Right cardiac atrium (tissue), 5 donors: ENCODE results near the gene EBF4. TPM values are rescaled to one million over a fixed set of nuclear protein-coding genes. Genes with fewer than 3 reads are reported as not detected.
A peak's percentile ranks its signal among the peaks of the same experiment; 100 is the strongest.
"Not testable (repeated sequence)": the region's sequence is repeated elsewhere in the genome, so short reads cannot be mapped to it uniquely, and the experiment has no call there.

Source experiments
- ATAC-seq, 2 donors: fragments of 200-7000 bp; cut with Tn5 transposase; one replicate each; pipeline versions ENCODE4 v1.8.0 to v1.9.1; 2020; ENCODE audit warnings: moderate library complexity in 2 of 2, mild to moderate bottlenecking in 1 of 2
- DNase-seq, 3 donors: peaks; one replicate each; pipeline ENCODE4 v3.0.0-alpha.2; 2020
- H3K27ac ChIP-seq: one replicate; pipeline ENCODE4 v1.5.1; 2013; ENCODE audit warnings: mild to moderate bottlenecking, low read length, control low read depth, moderate library complexity
- H3K27me3 ChIP-seq: one replicate; pipeline ENCODE4 v1.6.1; 2013; ENCODE audit not compliant: control insufficient read depth, insufficient read depth
- H3K4me1 ChIP-seq: one replicate; pipeline ENCODE4 v1.6.1; 2013; ENCODE audit warnings: low read length; ENCODE audit not compliant: control insufficient read depth, insufficient read depth
- H3K4me3 ChIP-seq: one replicate; pipeline ENCODE4 v1.5.1; 2013; ENCODE audit warnings: low read length, control low read depth
- H3K9me3 ChIP-seq: one replicate; pipeline ENCODE4 v1.6.1; 2013; ENCODE audit warnings: low read length; ENCODE audit not compliant: control insufficient read depth
- WGBS: extraction: QIAGEN DNeasy Blood & Tissue Kit; methylation state at CpG from one replicate; pipeline ENCODE4 v1.1.7; 2013; 5-methylcytosine and 5-hydroxymethylcytosine counted together
- intact Hi-C, 4 donors: fragments of 100-400 bp; cut with DNase I; formaldehyde crosslinking; loops; one replicate each; pipeline versions ENCODE4 v1.11.0 to v1.14.0; 2022 to 2023
- polyA plus RNA-seq: library from polyadenylated mRNA; stranded (reverse); fragments of 200-250 nt; gene quantifications from one replicate; pipeline ENCODE4 v1.2.3, GENCODE V29; 2013
- total RNA-seq, 4 donors: library from RNA; stranded (reverse); fragmentation: NEBNext Ultra II Directional; extraction: Animal tissue kit (Norgen Biotek cat#: 25700); gene quantifications; one replicate each; pipeline ENCODE4 v1.2.1, GENCODE V29; 2021
- donor health status: healthy with polysubstance abuse.
- donor health status: DM: no; HTN: yes; CAD: no.
- donor health status: DM: no; HTN: no; CAD: no.
- donor health status: DM: no; HTN: yes; CAD: no; lungs with severe emphysema.
- donor health status: DM: yes; HTN: yes; CAD: no.

EBF4 gene
- total and polyA plus RNA-seq, 5 donors = 4.8 to 13.5 (median 10.0) TPM

DNA sequence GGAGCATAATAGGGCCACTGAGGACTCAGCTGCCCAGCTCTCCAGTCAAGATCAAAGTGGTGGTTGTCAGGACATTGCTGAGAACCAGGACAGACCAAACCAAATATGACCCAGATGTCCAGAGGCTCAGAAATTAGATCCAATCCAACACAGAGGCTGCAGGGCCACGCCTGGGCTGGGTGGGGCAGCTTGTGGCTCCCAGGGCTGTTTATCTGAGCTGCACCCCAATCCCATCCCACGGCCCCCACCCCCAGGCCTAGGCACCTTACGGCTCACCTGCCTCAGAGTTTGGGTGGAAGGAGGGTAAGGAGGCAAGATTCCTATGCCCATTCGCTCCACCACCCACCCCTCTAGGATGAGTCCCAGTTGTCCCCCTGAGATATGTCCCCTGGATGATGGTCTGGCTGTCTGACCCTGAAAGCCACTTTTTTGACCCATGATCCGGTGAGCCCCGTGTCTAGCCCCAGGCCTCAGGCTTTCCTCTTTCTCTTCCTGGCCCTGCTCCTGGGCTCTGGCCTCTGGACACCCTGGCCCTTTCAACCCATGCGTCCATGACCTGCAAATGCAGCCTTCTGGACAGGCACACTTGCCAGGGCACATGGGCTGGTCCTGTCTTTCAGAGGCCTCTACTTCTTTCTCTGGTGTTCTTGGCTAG, 67.8 kb downstream of the EBF4 start:
- ATAC-seq (no peak), DNase-seq (no peak)
- no peak overlapping the region for H3K4me3 ChIP-seq
- no peaks in the 10 kb centered on the region for H3K9me3 ChIP-seq
- WGBS = 81% methylated on average over 7 of the region's 7 CpGs
- no peaks in the 10 kb centered on the region for H3K27me3 ChIP-seq
- no peak overlapping the region for H3K27ac ChIP-seq
- H3K4me1 ChIP-seq = no peaks in the 10 kb centered on the region
- intact Hi-C loops = no loop called here

DNA sequence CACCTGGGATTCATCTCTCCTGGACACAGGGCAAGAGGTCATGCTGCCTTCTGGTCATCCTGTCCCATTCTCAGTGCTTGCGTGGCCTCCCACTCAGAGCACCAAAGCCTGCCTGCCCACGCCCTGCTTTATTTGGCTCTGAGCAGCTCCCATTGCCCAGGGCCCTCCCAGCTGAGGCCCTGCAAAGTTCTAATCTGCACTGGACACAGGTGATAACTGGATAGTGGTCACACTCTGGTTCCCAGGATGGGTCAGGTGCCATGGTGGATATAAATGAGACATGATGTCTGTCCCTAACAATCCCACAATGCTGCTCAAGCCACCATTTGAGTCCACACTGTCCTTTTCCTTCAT, 68.3 kb downstream of the EBF4 start:
- Histone ChIP-seq H3K27ac (no peak overlapping the region), H3K9me3 (no peaks in the 10 kb centered on the region), H3K4me1 (no peaks in the 10 kb centered on the region), H3K27me3 (no peaks in the 10 kb centered on the region), H3K4me3 (no peak overlapping the region)
- WGBS = 98% methylated on average over 2 of the region's 2 CpGs
- DNase-seq (no peak), ATAC-seq (no peak)
- intact Hi-C loops = no loop called here

DNA sequence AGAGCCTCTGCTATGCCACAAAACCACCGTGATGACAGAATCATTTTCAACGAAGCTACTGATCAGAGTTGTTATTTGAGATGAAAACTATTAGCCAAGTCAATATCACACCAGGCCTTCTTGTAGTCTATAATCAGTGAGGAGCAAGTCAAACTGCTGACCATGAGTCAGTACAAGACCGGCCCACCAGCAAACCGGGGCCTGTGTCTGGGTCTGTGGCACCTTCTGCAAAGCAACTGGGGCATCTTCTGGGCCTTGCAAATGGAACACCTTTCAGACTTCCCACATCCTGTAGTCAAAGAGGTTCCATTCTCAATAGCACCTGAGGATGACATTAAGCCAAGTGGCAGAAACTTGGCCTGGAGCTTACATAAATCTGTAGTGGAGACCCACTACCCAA, 69.3 kb downstream of the EBF4 start:
- ATAC-seq = no peak

DNA sequence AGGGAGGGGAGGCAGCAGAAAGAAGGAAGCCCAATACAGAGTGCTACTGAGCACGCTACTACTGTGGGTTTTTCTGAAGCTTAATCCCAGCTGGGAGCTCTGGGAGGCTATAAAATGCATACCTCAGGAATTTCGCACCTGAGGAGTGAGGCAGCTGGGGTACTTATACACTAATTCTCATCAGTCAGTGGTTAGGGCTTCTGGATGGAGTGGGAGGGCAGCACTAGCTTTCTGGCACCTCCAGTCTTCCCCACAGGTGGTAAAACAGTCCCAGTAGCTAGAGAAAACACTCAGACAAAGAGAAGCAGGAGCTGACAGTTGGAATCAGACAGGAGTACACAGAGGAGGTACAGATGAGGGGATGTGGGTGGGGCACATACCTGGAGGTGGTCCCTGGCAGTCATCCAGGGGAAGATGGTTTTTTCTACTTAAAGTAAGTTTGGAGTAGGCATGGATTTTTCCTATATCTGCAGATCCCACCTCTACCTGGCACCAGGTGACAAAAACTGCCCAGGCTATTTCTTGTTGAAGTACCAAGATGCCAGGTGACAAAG, 70.1 kb downstream of the EBF4 start:
- WGBS = 36% methylated on average over 2 of the region's 2 CpGs
- intact Hi-C loops = no loop called here
- Histone ChIP-seq H3K27me3 (no peaks in the 10 kb centered on the region), H3K9me3 (no peaks in the 10 kb centered on the region), H3K27ac (no peak overlapping the region), H3K4me1 (no peaks in the 10 kb centered on the region), H3K4me3 (no peak overlapping the region)
- DNase-seq (no peak), ATAC-seq (no peak)

More for the DNA sequence above, 69.3 kb downstream of the EBF4 start:
- Histone ChIP-seq H3K27ac (no peak overlapping the region), H3K9me3 (no peaks in the 10 kb centered on the region), H3K27me3 (no peaks in the 10 kb centered on the region), H3K4me1 (no peaks in the 10 kb centered on the region), H3K4me3 (no peak overlapping the region)
- WGBS = 93% methylated on average over 4 of the region's 4 CpGs
- DNase-seq = no peak
- intact Hi-C loops = no loop called here

DNA sequence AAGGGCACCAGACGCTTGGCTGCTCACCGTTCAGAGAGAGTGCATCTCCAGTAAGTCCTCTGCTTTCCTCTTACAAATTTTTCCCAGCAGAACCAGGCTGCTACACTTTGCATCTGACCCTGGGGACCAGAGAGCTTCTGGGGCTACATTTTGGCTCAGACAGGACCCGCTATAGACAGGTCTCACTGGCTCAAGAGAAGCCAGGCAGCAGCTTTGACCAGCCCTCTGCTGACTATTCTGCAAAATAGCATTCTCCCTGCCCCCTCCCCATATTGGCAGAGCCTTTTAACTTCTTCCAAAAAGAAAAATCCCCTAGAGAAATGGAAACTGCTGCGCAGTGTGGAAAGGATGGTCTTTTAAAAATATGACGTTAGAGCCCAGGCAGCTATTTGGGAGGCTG, 70.6 kb downstream of the EBF4 start:
- intact Hi-C loops = no loop called here
- ATAC-seq = no peak
- no peaks in the 10 kb centered on the region for H3K27me3 ChIP-seq

DNA sequence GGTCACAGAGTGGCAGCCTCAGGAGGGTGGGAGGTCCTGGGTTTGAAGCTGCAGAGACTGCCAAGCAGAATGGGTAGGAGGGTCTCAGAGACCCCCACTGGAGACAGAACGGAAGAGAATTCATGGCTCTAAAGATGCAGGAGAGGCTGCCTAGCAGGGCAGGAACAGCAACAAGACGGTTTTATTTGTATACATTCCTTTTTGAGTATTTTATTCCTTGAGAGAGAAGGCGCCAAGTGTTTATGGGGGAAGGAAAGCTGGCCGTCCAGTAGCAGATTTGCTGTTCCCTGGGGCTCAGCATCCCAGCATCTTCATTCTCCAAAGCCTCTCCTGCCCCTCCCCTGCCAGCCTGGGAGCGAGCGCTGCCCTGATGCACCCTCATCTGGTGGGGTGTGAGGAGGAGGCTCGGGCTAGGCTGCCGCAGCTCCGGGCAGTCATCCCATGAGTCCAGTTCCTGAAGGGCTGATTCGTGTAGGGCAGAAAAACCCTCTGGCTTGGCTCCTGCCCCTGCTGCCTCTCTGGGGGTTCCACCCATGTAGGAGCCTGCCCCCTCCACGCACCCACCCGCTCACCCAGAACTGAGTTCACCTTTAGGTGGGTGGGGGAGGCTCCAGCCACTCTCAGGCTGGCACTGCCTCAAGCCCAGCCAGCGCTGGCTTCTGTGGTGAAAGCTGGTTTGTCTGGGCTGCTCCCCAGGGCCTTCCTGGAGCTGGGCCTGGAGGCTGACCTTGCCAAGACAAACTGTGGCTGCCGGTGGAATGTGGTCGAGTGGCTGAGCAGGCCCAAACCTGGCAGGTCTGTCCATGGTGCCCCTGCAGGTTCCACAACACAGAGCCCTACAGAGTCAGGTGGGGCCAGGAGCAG, 75.4 kb downstream of the EBF4 start:
- 43% methylated on average over 15 of the region's 15 CpGs for WGBS
- ATAC-seq = peak; percentile 83 to 89
- no peaks in the 10 kb centered on the region for H3K9me3 ChIP-seq
- H3K4me1 ChIP-seq = no peaks in the 10 kb centered on the region
- intact Hi-C loops = no loop called here
- no peak overlapping the region for H3K4me3 ChIP-seq
- peak; percentile 62 to 83 (median 82) for DNase-seq
- no peaks in the 10 kb centered on the region for H3K27me3 ChIP-seq
- H3K27ac ChIP-seq = no peak overlapping the region

More for the DNA sequence above, 70.6 kb downstream of the EBF4 start:
- Histone ChIP-seq H3K9me3 (no peaks in the 10 kb centered on the region), H3K4me1 (no peaks in the 10 kb centered on the region), H3K27ac (no peak overlapping the region), H3K4me3 (no peak overlapping the region)
- WGBS = 42% methylated on average over 5 of the region's 5 CpGs
- no peak for DNase-seq

DNA sequence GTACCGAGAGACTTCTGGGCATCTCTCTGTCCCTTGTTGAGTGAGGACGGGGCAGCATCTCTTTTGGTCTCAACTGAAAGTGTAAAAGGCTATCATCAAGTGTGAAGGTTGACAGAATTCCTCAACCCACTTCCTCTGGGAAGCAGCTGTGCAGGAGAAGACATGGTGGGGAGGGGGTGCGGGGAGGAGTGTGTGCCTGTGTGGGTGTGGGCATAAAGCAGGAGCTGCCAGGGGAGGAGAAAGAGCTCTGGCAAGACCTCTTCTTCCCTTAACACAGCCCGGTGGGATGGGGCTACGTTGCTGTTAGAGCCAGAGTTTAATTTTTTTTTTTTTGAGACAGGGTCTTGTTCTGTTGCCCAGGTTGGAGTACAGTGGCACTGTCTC, 76.0 kb downstream of the EBF4 start:
- H3K4me3 ChIP-seq = no peak overlapping the region
- H3K27ac ChIP-seq = no peak overlapping the region
- DNase-seq = no peak
- 45% methylated on average over 5 of the region's 5 CpGs for WGBS
- H3K4me1 ChIP-seq = no peaks in the 10 kb centered on the region
- ATAC-seq = peak; percentile 17 to 32
- no peaks in the 10 kb centered on the region for H3K9me3 ChIP-seq
- intact Hi-C loops = no loop called here
- no peaks in the 10 kb centered on the region for H3K27me3 ChIP-seq

DNA sequence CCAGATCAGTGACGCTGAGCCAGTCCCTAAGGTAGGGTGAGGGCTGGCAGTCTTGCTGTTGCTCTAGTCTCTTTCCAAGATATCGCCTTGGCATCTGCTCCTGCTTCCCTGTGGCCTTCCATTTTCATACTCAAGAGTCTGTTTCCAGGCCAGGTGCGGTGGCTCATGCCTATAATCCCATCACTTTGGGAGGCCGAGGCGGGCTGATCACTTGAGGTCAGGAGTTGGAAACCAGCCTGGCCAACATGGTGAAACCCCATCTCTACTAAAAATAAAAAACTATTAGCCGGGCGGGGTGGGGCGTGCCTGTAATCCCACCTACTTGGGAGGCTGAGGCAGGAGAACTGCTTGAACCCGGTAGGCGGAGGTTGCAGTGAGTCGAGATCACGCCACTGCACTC, 77.5 kb downstream of the EBF4 start:
- H3K4me1 ChIP-seq, H3K27me3 ChIP-seq, H3K4me3 ChIP-seq, H3K27ac ChIP-seq, intact Hi-C loops, ATAC-seq, DNase-seq, H3K9me3 ChIP-seq: not testable (repeated sequence)
- WGBS = 93% methylated on average over 12 of the region's 12 CpGs

DNA sequence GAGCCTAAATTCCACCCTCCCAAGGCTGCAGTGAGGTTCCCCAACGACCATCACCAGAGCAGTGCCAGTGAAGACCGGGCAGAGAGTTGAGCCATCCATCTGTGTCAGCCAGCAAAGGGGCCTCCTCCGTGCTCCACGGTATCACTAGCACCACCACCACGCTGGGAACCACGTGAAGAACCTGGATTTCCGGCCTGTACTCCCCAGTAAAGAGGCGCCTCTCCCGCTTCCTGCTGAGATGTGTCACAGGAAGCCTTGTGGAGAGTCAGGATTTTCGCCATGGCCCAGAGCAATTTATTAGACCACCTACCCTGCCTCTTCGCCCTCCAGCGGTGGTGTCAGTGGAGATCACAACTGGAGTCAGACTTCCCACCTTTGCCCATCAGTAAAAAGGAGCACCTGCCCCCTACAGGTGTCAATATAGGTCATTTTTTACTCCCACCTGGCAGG, 79.1 kb downstream of the EBF4 start:
- H3K9me3 ChIP-seq = no peaks in the 10 kb centered on the region
- ATAC-seq (peak in 1 of 2 donors; percentile 58), DNase-seq (no peak)
- no peak overlapping the region for H3K27ac ChIP-seq
- intact Hi-C loops = no loop called here
- H3K27me3 ChIP-seq = no peaks in the 10 kb centered on the region
- no peak overlapping the region for H3K4me3 ChIP-seq
- 34% methylated on average over 12 of the region's 12 CpGs for WGBS
- H3K4me1 ChIP-seq = no peaks in the 10 kb centered on the region

DNA sequence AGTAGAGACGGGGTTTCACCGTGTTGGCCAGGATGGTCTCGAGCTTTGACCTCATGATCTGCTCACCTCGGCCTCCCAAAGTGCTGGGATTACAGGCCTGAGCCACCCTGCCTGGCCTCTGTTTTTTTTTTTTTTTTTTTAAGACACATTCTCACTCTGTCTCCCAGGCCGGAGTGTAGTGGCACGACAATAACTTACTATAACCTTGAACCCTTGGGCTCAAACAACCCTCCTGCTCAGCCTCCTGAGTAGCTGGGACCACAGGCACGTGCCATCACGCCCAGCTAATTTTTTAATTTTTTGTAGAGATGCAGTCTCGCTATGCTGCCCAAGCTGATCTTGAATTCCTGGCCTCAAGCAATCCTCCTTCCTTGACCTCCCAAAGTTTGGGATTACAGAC, 81.2 kb downstream of the EBF4 start:
- Histone ChIP-seq H3K27ac (no peak overlapping the region), H3K27me3 (no peaks in the 10 kb centered on the region), H3K4me1 (no peaks in the 10 kb centered on the region), H3K9me3 (no peaks in the 10 kb centered on the region), H3K4me3 (no peak overlapping the region)
- DNase-seq (no peak), ATAC-seq (no peak)
- 91% methylated on average over 9 of the region's 9 CpGs for WGBS
- intact Hi-C loops = no loop called here

DNA sequence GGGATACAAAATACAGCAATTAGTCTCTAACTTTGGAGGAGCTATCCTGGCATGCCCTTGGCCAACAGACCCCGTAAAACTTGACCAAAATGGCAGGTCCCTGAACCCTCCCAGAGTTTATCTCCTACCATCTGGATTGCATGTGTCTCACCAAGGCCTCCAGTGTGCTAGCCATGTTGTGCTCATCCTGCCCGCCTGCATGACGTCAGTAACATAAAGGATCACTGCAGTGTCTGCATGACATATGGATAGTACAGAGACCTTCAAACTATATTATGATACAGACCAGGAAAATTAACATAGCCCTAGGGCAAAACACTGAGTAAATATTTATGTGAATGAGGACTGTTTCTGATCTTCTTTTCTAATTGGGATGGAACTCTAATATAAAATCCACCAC, 82.6 kb downstream of the EBF4 start:
- intact Hi-C loops = no loop called here
- WGBS = 87% methylated on average over 3 of the region's 3 CpGs
- DNase-seq (no peak), ATAC-seq (no peak)
- Histone ChIP-seq H3K27ac (no peak overlapping the region), H3K4me3 (no peak overlapping the region), H3K9me3 (no peaks in the 10 kb centered on the region), H3K27me3 (no peaks in the 10 kb centered on the region), H3K4me1 (no peaks in the 10 kb centered on the region)
